HS-5 (cell line): Measurements from ENCODE around the gene AGRP.
"Not testable (repeated sequence)": the region's sequence is repeated elsewhere in the genome, so short reads cannot be mapped to it uniquely, and the experiment has no call there.

Experiments used
- DNase-seq: peaks from one replicate; pipeline ENCODE4 v3.0.0-alpha.2; 2012; ENCODE audit warnings: low read depth

The AGRP gene

DNA sequence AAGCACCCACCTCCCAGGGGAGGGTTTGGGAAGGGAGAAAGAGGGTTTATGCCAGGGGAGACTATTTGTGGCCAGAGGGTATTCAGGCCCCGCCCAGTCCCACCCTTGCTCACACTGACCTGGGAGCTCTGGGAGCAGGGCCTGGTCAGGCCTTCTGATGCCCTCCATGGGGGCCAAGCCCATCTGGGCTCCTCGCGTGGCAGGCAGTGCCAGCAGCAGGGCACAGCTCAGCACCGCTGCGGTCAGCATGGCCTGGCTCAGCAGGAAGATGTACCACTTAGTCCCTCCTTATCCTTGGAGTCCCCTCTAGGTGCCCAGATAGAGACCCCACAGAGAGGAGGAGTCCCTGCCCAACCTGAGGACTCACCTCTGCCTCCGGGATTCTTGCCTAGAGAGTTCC lies at the start of gene AGRP:
AGRP (minus strand) TSS at position 398 of the 400 bp plus-strand sequence; CDS start at position 249, 149 bp downstream.
- DNase-seq = no peak

DNA sequence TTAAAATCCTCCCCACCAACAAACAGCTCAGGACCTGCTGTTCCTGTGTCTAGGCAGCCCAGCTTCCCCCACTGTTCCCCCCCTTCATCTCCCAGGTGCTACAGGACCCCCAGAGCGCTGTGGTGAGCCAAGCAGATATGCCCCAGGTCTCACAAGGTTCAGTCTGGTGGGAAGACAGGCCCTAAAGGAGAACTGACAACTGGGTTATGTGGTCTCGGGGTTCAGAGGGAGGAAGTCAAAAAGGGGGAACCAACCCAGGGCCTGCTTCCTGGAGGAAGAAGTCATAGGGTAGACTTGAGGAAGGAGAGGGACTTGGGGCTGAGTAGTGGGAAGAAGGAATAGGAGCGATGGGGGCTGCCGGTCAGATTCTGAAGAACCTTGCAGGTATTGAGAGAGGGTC lies 47.9 kb upstream of the AGRP start:
- DNase-seq = no peak

- DNase-seq = no peak
Measured at GRCh38 chr16:67530013-67530939, 46.9 kb upstream of the AGRP start.

DNA sequence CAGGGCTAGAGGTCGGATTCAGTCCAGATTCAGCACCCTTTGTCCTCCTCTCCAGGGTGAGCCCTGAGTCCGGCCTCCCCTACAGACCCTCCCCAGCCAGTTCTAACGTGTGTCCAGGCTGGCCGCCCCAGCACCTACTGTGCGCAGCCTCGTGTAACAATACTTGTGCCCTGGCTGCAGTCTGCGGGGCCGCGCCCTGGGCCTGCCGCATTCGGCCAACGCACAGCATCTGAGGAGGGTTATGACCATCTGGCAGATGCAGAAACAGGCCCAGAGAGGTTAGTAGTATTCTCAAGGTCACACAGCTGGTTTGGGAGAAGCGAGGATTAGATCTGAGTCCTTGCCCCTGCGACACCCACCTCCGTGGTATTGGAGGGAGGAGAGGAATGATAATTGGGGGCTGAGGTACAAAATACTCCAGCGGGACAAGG lies 46.2 kb upstream of the AGRP start:
- DNase-seq = no peak

DNA sequence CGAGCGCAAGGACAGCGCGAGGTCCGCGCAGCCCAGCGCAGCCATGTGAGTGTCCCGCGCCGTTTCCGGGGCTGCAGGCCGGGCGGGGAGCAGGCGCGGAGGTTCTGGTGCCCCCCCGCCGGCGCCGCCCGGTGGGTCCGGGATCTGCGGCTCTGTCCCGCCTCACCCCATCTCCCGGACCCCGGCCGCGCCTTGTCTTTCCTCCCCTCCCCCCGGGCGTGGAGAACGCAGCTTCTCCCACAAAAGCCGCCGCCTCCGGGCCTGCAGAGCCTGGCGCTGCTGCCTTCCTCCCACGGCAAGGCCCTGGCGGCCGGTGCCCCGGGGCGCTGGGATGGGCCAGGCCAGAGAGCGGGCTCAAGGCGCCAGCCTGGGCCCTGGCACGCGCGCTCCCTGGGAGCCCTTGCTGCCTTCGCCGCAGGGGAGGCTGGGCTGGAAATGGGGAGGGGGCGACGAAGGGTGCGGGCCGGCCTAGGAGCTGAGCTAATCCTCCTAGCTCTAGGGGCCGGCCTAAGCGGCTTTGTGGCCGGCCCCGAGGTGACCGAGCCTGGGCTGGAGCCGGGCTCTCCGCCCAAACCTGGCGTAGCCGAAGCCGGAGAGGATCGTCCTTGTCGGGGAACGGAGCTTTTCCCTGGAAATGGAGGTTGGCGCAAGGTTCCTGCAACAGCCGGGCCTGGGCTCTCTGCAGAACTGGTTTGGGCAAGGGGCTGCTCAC lies 45.7 kb upstream of the AGRP start:
- no peak for DNase-seq

- DNase-seq = no peak
Measured at GRCh38 chr16:67528222-67528869, 45.0 kb upstream of the AGRP start, which contains the start of gene RIPOR1. Gene RIPOR1, plus strand, starts transcription at chr16:67528829. Its CDS starts 9,618 bp downstream, at chr16:67538447.

DNA sequence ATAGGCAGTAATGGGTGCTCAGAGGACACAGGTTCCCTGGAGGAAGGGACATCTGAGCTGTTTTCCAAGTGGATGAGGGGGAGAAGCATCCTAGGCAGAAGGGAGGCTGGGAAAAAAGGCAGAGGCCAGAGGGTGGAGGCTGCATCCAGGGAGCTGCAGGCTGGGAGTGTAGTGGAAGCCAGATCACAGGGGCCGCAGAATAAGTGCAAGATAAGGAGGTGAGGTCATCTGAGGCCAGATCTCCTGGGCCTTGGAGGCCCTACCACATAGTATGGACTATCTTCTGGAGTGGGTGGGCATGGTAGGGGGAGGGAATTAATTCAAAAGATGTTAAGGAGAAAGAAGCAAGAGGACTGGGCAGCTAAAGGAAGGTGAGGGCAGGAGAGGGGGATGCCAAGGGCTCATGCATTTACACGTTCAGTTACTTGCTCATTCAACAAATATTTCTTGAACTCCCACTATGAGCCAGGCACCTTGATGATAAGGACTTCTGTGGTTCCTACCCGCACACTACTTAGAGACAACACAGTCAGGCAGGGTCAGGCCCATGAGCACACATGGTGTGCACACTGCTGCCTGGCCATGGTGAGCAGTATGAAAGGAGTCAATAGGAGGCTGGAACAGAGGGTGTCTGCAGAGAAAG lies 42.9 kb upstream of the AGRP start:
- no peak for DNase-seq

DNA sequence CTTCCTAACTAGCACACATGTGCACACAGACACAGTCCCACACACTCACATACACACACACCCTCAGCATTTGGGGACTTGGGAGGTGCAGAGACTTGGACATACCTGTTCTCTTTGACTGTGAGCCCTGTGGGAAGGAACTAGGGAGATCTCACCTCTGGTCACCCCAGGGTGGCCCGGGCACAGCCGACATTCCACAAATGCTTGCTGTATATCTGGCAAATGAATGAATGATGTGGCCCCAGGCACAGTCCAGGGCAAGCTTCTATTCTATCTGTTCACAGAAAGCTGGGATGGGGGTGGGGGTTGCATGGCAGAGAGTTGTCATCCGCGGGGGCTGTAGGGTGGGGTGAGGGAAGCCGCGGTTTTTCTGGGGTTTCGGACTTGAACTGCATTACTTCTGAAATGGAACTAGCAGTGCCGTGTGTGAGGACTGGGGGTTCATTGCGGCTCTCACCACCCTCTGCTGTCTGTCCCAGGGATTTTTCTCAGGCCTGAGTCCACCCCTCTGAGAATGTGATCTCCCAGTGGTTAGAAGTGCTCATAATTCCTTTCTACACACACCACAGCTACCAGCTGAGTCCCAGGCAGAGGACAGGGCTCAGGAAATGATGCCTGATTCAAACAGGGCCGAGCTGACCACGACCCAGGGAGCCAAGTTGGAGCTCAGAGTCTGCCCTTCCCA lies 42.0 kb upstream of the AGRP start:
- no peak for DNase-seq

DNA sequence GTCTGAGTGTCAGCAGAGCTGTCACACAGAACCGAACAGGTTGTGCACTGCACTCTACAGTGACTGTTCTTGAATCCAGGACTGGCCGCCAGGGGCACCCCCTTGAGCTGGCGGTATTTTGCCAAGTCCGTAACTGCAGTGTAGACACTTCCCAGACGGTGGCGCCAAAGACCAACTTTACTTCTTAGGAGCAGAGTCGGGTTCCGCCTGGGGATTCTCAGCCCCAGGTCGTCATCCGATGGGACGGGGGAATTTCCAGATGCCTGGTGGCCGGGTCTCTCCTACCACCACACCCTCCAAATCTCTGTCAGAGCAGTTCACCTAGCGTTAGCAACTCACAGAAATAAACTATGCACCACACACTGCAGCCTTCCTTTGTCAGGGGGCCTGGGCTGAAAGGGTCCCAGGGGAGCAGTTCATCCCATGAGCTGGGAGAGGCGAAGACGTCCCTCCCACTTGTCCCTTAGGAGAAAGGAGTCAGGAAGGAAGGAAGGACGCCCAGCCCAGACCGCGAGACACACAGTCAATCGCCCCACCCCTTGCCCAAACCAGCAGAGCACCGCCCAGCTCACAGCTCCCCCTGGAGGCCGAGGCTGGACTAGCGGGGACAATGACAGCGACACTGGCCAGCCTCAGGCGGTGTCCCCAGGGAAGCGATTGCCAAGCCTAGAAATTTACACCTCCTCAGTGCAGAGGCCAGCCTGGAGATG lies 37.9 kb upstream of the AGRP start:
- DNase-seq = peak; percentile 93

DNA sequence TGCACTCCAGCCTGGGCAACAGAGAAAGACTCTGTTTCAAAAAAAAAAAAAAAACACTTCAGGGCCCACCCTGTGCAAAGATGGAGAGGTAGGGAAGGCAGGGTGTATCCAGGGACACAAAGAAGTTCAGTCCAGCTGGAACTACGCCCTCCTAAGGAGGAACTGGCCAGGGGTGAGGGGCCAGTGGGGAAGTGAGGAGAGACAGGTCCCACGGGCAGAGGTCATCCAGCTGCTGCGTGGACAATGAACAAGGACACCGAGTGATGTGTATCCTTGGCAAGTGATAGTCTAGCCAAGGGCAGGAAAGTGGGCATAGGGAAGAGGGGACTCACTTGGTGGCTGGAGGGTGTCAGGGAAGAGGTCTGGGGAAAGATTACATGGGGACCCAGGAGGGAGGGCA lies 35.9 kb upstream of the AGRP start:
- no peak for DNase-seq

- DNase-seq = no peak
Measured at GRCh38 chr16:67518676-67519075, 35.3 kb upstream of the AGRP start.

GRCh38 chr16:67517661-67518423 lies 34.5 kb upstream of the AGRP start:
- DNase-seq = no peak

DNA sequence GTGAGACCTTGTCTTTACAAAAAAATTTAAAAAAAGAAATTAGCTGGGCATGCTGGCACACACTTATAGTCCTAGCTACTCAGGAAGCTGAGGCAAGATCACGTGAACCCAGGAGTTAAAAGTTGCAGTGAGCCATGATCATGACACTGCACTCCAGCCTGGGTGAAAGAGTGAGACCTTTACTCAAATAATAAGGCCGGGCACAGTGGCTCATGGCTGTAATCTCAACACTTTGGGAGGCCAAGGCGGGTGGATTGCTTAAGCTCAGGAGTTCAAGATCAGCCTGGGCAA lies 33.8 kb upstream of the AGRP start:
- DNase-seq = no peak

GRCh38 chr16:67516296-67517154 lies 33.2 kb upstream of the AGRP start:
- peak; percentile 61 for DNase-seq

- DNase-seq = peak; percentile 61
Measured at GRCh38 chr16:67514382-67514828, 31.1 kb upstream of the AGRP start.

DNA sequence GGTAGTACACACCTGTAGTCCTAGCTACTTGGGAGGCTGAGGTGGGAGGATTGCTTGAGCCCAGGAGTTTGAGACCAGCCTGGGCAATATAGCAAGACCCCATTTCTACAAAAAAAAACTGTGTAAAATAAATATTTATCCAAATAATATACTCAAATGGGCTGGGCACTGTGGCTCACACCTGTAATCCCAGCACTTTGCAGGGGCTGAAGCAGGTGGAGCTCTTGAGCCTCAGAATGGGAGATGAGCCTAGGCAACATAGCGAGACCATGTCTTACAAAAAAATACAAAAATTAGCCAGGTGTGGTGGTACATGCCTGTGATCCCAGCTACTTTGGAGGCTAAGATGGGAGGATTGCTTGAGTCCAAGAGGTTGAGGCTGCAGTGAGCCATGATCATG lies 30.5 kb upstream of the AGRP start:
- not testable (repeated sequence) for DNase-seq

DNA sequence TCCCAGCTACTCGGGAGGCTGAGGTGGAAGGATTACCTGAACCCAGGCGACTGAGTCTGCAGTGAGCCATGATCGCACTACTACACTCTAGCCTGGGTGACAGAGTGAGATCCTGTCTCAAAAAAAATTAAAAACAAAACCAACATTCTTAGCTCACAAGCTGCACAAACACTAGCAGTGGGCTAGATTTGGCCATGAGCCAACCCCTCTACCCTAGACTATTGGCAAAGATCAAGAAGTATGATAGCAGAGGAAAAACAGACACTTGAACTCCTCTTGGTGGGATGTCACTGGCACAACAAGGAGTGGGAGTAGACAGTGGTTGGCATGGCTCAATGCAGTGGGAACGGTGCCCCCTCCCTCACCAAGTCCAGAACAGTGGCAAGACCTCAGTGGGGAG lies 25.7 kb upstream of the AGRP start:
- DNase-seq = no peak

- DNase-seq = no peak
Measured at GRCh38 chr16:67506468-67506867, 23.1 kb upstream of the AGRP start.
